Stomach (tissue), 4 donors: ENCODE results near the gene RERE.
A peak's percentile ranks its signal among the peaks of the same experiment; 100 is the strongest.

ENCODE experiments used
- EP300 ChIP-seq: sonication (generic); formaldehyde crosslinking; IDR thresholded peaks from one replicate; pipeline ENCODE4 v1.6.1; 2017; ENCODE audit warnings: antibody characterized with exemption
- POLR2A ChIP-seq, 4 donors: fragments of 450-650 bp; IDR thresholded peaks; one replicate each; pipeline ENCODE4 v1.6.1; 2016; ENCODE audit warnings: antibody characterized with exemption in 4 of 4, control low read depth in 2 of 4, mild to moderate bottlenecking in 1 of 4, moderate library complexity in 1 of 4
- POLR2AphosphoS5 ChIP-seq, 3 donors: sonication (generic); formaldehyde crosslinking; IDR thresholded peaks; one replicate each; pipeline ENCODE4 v1.6.1; 2016; ENCODE audit warnings: antibody characterized with exemption in 3 of 3
- TF ChIP-seq, protein P1 (sequence below), 7 experiments: fragments of 450-650 bp in 4 of 7; fragments of 200-600 bp in 3 of 7; sonication (generic) in 3 of 7; IDR thresholded peaks; one replicate each; pipeline ENCODE4 v1.5.1; 2016 to 2019; ENCODE audit warnings: antibody characterized with exemption in 7 of 7, control low read depth in 2 of 7, mild to moderate bottlenecking in 1 of 7

DNA sequence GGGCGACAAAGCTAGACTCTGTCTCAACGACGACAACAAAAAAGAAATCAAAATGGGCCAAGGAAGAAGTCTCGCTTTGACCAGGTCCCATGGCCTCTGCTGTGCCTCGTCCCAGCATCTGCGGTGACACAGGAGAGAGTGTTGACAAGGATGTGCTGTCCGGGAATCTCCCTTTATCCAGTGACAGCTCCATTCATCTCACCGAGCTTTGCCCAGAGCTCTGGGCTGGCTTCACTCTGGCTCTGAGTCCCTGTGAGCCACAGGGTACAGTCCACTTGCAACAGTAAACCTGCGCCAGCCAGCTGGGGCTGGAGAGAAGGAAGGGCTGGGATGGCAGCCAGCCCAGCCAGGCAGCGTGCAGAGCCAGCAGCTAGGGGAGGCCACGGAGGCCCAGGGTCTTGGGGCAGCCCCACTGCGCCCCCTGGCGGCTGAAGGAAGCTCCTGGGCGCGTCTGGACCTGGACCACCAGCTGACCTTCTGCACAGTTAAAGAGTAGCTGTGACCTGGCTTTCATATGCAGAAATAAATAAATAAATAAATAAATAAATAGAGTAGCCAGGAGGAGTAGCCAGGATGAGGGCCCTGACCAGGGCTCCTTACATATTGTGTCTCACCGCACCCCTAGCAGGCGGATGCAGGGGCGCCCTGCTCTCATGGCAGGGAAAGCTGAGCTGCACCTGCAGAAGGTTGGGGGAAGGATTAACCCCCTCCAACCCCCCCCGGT, 31.4 kb upstream of the RERE start:
- TF ChIP-seq, protein P1, sequence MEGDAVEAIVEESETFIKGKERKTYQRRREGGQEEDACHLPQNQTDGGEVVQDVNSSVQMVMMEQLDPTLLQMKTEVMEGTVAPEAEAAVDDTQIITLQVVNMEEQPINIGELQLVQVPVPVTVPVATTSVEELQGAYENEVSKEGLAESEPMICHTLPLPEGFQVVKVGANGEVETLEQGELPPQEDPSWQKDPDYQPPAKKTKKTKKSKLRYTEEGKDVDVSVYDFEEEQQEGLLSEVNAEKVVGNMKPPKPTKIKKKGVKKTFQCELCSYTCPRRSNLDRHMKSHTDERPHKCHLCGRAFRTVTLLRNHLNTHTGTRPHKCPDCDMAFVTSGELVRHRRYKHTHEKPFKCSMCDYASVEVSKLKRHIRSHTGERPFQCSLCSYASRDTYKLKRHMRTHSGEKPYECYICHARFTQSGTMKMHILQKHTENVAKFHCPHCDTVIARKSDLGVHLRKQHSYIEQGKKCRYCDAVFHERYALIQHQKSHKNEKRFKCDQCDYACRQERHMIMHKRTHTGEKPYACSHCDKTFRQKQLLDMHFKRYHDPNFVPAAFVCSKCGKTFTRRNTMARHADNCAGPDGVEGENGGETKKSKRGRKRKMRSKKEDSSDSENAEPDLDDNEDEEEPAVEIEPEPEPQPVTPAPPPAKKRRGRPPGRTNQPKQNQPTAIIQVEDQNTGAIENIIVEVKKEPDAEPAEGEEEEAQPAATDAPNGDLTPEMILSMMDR (IDR thresholded peaks at IDR 0.05), result peak in 5 of 7 experiments; percentile 86 to 95 (median 90)
- peak; percentile 59 to 87 (median 62) for TF ChIP-seq POLR2AphosphoS5 (IDR thresholded peaks at IDR 0.05)
- no peak for TF ChIP-seq EP300
- TF ChIP-seq POLR2A (IDR thresholded peaks at IDR 0.05), result no peak
